Neural progenitor cell (in vitro differentiated cells): ENCODE results near the gene OPA1. TPM values are rescaled to one million over a fixed set of nuclear protein-coding genes. Genes with fewer than 3 reads are reported as not detected.

Experiments used
- DNase-seq: peaks from one replicate; pipeline ENCODE4 v3.0.0-alpha.2; 2016; ENCODE audit warnings: low spot score
- H2AFZ ChIP-seq: fragments of 200-600 bp; sonication (generic); replicated peaks from 2 replicates; pipeline ENCODE4 v1.6.1; 2016; ENCODE audit warnings: antibody characterized with exemption
- H3F3A ChIP-seq: fragments of 200-600 bp; sonication (generic); 2 replicates; pipeline ENCODE4 v1.6.1; 2016; ENCODE audit warnings: antibody characterized with exemption, low read depth
- H3K27ac ChIP-seq: fragments of 200-600 bp; sonication (generic); 2 replicates; pipeline ENCODE4 v1.5.1; 2016; ENCODE audit warnings: mild to moderate bottlenecking
- H3K27me3 ChIP-seq: fragments of 200-600 bp; sonication (generic); 2 replicates; pipeline ENCODE4 v1.6.1; 2016; ENCODE audit warnings: mild to moderate bottlenecking, moderate library complexity
- H3K36me3 ChIP-seq: fragments of 200-600 bp; sonication (generic); 2 replicates; pipeline ENCODE4 v1.5.1; 2016
- H3K4me1 ChIP-seq: fragments of 200-600 bp; sonication (generic); 2 replicates; pipeline ENCODE4 v1.6.1; 2016; ENCODE audit warnings: mixed run types
- H3K4me2 ChIP-seq: fragments of 200-600 bp; sonication (generic); 2 replicates; pipeline ENCODE4 v1.6.1; 2016
- H3K4me3 ChIP-seq: fragments of 200-600 bp; sonication (generic); 2 replicates; pipeline ENCODE4 v1.5.1; 2016
- H3K79me2 ChIP-seq: fragments of 200-600 bp; sonication (generic); 2 replicates; pipeline ENCODE4 v1.6.1; 2016; ENCODE audit warnings: low read depth
- H3K9ac ChIP-seq: fragments of 200-600 bp; sonication (generic); 2 replicates; pipeline ENCODE4 v1.6.1; 2016
- H3K9me3 ChIP-seq: fragments of 200-600 bp; sonication (generic); 2 replicates; pipeline ENCODE4 v1.5.1; 2016; ENCODE audit warnings: low read depth
- H4K20me1 ChIP-seq: fragments of 200-600 bp; sonication (generic); 2 replicates; pipeline ENCODE4 v1.6.1; 2016; ENCODE audit warnings: low read depth
- H3K27ac Mint-ChIP-seq: 3 replicates; pipeline ENCODE4 v1.8.0; 2021; ENCODE audit warnings: mixed read lengths
- H3K27me3 Mint-ChIP-seq: 2 replicates; pipeline ENCODE4 v1.8.0; 2022; ENCODE audit warnings: low read depth, mild to moderate bottlenecking, inconsistent platforms, moderate library complexity, mixed read lengths; ENCODE audit not compliant: insufficient read depth
- H3K36me3 Mint-ChIP-seq: 3 replicates; pipeline ENCODE4 v1.8.0; 2021; ENCODE audit warnings: mixed read lengths
- H3K4me1 Mint-ChIP-seq: 3 replicates; pipeline ENCODE4 v1.8.0; 2021; ENCODE audit warnings: mixed read lengths
- H3K4me3 Mint-ChIP-seq: 3 replicates; pipeline ENCODE4 v1.8.0; 2021; ENCODE audit warnings: mild to moderate bottlenecking, moderate library complexity, mixed read lengths
- H3K9me3 Mint-ChIP-seq: 3 replicates; pipeline ENCODE4 v1.8.0; 2020; ENCODE audit warnings: mixed read lengths
- CTCF ChIP-seq: fragments of 200-600 bp; sonication (generic); IDR thresholded peaks from 2 replicates; pipeline ENCODE4 v1.5.1; 2017; ENCODE audit warnings: antibody characterized with exemption, mild to moderate bottlenecking
- EZH2 ChIP-seq: fragments of 200-600 bp; sonication (generic); IDR thresholded peaks from 2 replicates; pipeline ENCODE4 v1.6.1; 2017; ENCODE audit warnings: antibody characterized with exemption, mild to moderate bottlenecking, moderate library complexity
- EZH2phosphoT487 ChIP-seq: fragments of 200-600 bp; sonication (generic); IDR thresholded peaks from 2 replicates; pipeline ENCODE4 v1.6.1; 2017; ENCODE audit warnings: antibody characterized with exemption
- total RNA-seq: library from RNA; depleted of rRNA; stranded (reverse); fragments of >200 nt; gene quantifications from 2 replicates; pipeline ENCODE4 v1.2.3, GENCODE V29; 2015; ENCODE audit warnings: low replicate concordance

OPA1 gene
- total RNA-seq, 1 donor from 2014 or later, result 125 TPM

- Mint-ChIP-seq H3K4me1 (no peaks in the 10 kb centered on the region), H3K27ac (no peak overlapping the region), H3K27me3 (no peaks in the 10 kb centered on the region), H3K9me3 (no peaks in the 10 kb centered on the region), H3K36me3 (peaks cover 14% of the 10 kb centered on the region), H3K4me3 (no peak overlapping the region)
- H3K4me2 ChIP-seq, result no peak overlapping the region
- TF ChIP-seq EZH2phosphoT487 (no peak), CTCF (no peak), EZH2 (no peak)
- no peak overlapping the region for H3K9ac ChIP-seq
- no peaks in the 10 kb centered on the region for H3K79me2 ChIP-seq
- no peaks in the 10 kb centered on the region for H3F3A ChIP-seq
- H3K4me1 ChIP-seq, result no peaks in the 10 kb centered on the region
- H3K9me3 ChIP-seq, result no peaks in the 10 kb centered on the region
- H3K4me3 ChIP-seq, result no peak overlapping the region
- no peak overlapping the region for H3K27ac ChIP-seq
- peaks cover 31% of the 10 kb centered on the region for H3K36me3 ChIP-seq
- H2AFZ ChIP-seq, result no peak overlapping the region
- no peak for DNase-seq
- peaks cover 5% of the 10 kb centered on the region for H4K20me1 ChIP-seq
- H3K27me3 ChIP-seq, result no peaks in the 10 kb centered on the region
Observed at GRCh38 chr3:193620650-193621049, 27.6 kb downstream of the OPA1 start.

- no peaks in the 10 kb centered on the region for H3K27me3 ChIP-seq
- Mint-ChIP-seq H3K4me3 (no peak overlapping the region), H3K4me1 (no peaks in the 10 kb centered on the region), H3K27ac (no peak overlapping the region), H3K27me3 (no peaks in the 10 kb centered on the region), H3K36me3 (peaks cover 19% of the 10 kb centered on the region), H3K9me3 (no peaks in the 10 kb centered on the region)
- H3F3A ChIP-seq, result no peaks in the 10 kb centered on the region
- H4K20me1 ChIP-seq, result peaks cover 5% of the 10 kb centered on the region
- H3K9me3 ChIP-seq, result no peaks in the 10 kb centered on the region
- no peak overlapping the region for H3K27ac ChIP-seq
- H3K79me2 ChIP-seq, result no peaks in the 10 kb centered on the region
- no peak overlapping the region for H3K4me2 ChIP-seq
- no peaks in the 10 kb centered on the region for H3K4me1 ChIP-seq
- H3K36me3 ChIP-seq, result peaks cover 31% of the 10 kb centered on the region
- DNase-seq, result no peak
- H3K9ac ChIP-seq, result no peak overlapping the region
- no peak overlapping the region for H3K4me3 ChIP-seq
- H2AFZ ChIP-seq, result no peak overlapping the region
- TF ChIP-seq EZH2, result no peak
- no peak for TF ChIP-seq CTCF
- TF ChIP-seq EZH2phosphoT487, result no peak
Observed at GRCh38 chr3:193621127-193621526, 28.1 kb downstream of the OPA1 start.

GRCh38 chr3:193630005-193630404 lies 37.0 kb downstream of the OPA1 start:
- TF ChIP-seq EZH2phosphoT487 (no peak), EZH2 (no peak), CTCF (no peak)
- Histone ChIP-seq H3K4me1 (no peaks in the 10 kb centered on the region), H3F3A (peaks cover 3% of the 10 kb centered on the region), H4K20me1 (no peaks in the 10 kb centered on the region), H3K9me3 (no peaks in the 10 kb centered on the region), H3K4me3 (no peak overlapping the region), H3K4me2 (no peak overlapping the region), H2AFZ (no peak overlapping the region), H3K79me2 (no peaks in the 10 kb centered on the region), H3K27ac (no peak overlapping the region), H3K9ac (no peak overlapping the region), H3K27me3 (no peaks in the 10 kb centered on the region), H3K36me3 (peaks cover 4% of the 10 kb centered on the region)
- Mint-ChIP-seq H3K27me3 (no peaks in the 10 kb centered on the region), H3K4me3 (no peak overlapping the region), H3K9me3 (no peaks in the 10 kb centered on the region), H3K27ac (no peak overlapping the region), H3K4me1 (no peaks in the 10 kb centered on the region), H3K36me3 (peaks cover 7% of the 10 kb centered on the region)
- no peak for DNase-seq

GRCh38 chr3:193637831-193638230 lies 44.8 kb downstream of the OPA1 start:
- H3K9me3 Mint-ChIP-seq, result no peaks in the 10 kb centered on the region
- TF ChIP-seq CTCF (no peak), EZH2phosphoT487 (no peak), EZH2 (no peak)
- Histone ChIP-seq H3K27ac (no peak overlapping the region), H3K9ac (no peak overlapping the region), H2AFZ (no peak overlapping the region), H3K4me1 (peaks cover 9% of the 10 kb centered on the region), H3K36me3 (peaks cover 19% of the 10 kb centered on the region), H3F3A (no peaks in the 10 kb centered on the region), H4K20me1 (no peaks in the 10 kb centered on the region), H3K79me2 (no peaks in the 10 kb centered on the region), H3K9me3 (no peaks in the 10 kb centered on the region), H3K4me3 (no peak overlapping the region), H3K4me2 (no peak overlapping the region), H3K27me3 (no peaks in the 10 kb centered on the region)
- no peak for DNase-seq
- H3K27ac Mint-ChIP-seq, result no peak overlapping the region
- peaks cover 5% of the 10 kb centered on the region for H3K36me3 Mint-ChIP-seq
- no peaks in the 10 kb centered on the region for H3K27me3 Mint-ChIP-seq
- no peak overlapping the region for H3K4me3 Mint-ChIP-seq
- H3K4me1 Mint-ChIP-seq, result no peaks in the 10 kb centered on the region
